Coronary artery (tissue), 2 donors: ENCODE measurements around the gene ACOT7.
"Not testable (repeated sequence)": the region's sequence is repeated elsewhere in the genome, so short reads cannot be mapped to it uniquely, and the experiment has no call there.

Experiments
- DNase-seq: peaks from one replicate; pipeline ENCODE4 v3.0.0-alpha.2; 2017; ENCODE audit warnings: low spot score
- H3K27ac ChIP-seq, 2 donors: fragments of 200-600 bp; sonication (generic); one replicate each; pipeline ENCODE4 v1.5.1; 2016 to 2019
- H3K4me3 ChIP-seq: fragments of 200-600 bp; sonication (generic); 2 replicates; pipeline ENCODE4 v1.5.1; 2016; ENCODE audit warnings: mild to moderate bottlenecking, moderate library complexity
- CTCF ChIP-seq: fragments of 200-600 bp; sonication (generic); IDR thresholded peaks from one replicate; pipeline ENCODE4 v1.5.1; 2019; ENCODE audit warnings: antibody characterized with exemption

Gene ACOT7

GRCh38 chr1:6313393-6314200, 80.0 kb downstream of the ACOT7 start:
- TF ChIP-seq CTCF: no peak
- DNase-seq: no peak

GRCh38 chr1:6310116-6310848, 83.3 kb downstream of the ACOT7 start:
- TF ChIP-seq CTCF: no peak
- H3K27ac ChIP-seq: no peak overlapping the region
- DNase-seq: no peak
- no peak overlapping the region for H3K4me3 ChIP-seq

More at GRCh38 chr1:6313393-6314200, 80.0 kb downstream of the ACOT7 start:
- Histone ChIP-seq H3K4me3 (no peak overlapping the region), H3K27ac (no peak overlapping the region)

GRCh38 chr1:6309564-6309963, 84.0 kb downstream of the ACOT7 start:
- DNase-seq: no peak
- no peak for TF ChIP-seq CTCF
- Histone ChIP-seq H3K27ac (no peak overlapping the region), H3K4me3 (no peak overlapping the region)

- H3K27ac ChIP-seq: no peak overlapping the region
- TF ChIP-seq CTCF: no peak
- DNase-seq: no peak
- H3K4me3 ChIP-seq: no peak overlapping the region
These were observed 85.1 kb downstream of the ACOT7 start for GRCh38 chr1:6308449-6308848.

- DNase-seq, H3K27ac ChIP-seq, H3K4me3 ChIP-seq: not testable (repeated sequence)
These were observed 85.9 kb downstream of the ACOT7 start for GRCh38 chr1:6307682-6308081.

GRCh38 chr1:6307099-6307498, 86.5 kb downstream of the ACOT7 start:
- DNase-seq: no peak
- Histone ChIP-seq H3K27ac (no peak overlapping the region), H3K4me3 (no peak overlapping the region)
- TF ChIP-seq CTCF: no peak

- no peak for TF ChIP-seq CTCF
- Histone ChIP-seq H3K4me3 (no peak overlapping the region), H3K27ac (no peak overlapping the region)
- DNase-seq: no peak
These were observed 90.1 kb downstream of the ACOT7 start for GRCh38 chr1:6303397-6304012.
